Measurements from ENCODE around the gene EXTL1.

Gene EXTL1

GRCh38 chr1:26064553-26064952 lies 43.0 kb downstream of the EXTL1 start:
- in situ Hi-C loops (cut with MboI; ENCODE audit: low sequenced_read_pairs) = no loop called here

- in situ Hi-C loops (cut with MboI; ENCODE audit: low sequenced_read_pairs) = no loop called here
Measured at GRCh38 chr1:26066160-26066559, 44.6 kb downstream of the EXTL1 start.

- in situ Hi-C loops (cut with MboI; ENCODE audit: low sequenced_read_pairs) = no loop called here
Measured at GRCh38 chr1:26066857-26067256, 45.3 kb downstream of the EXTL1 start.

- in situ Hi-C loops (cut with MboI; ENCODE audit: low sequenced_read_pairs) = no loop called here
Measured at GRCh38 chr1:26067432-26067911, 45.9 kb downstream of the EXTL1 start, which contains the start of gene TRIM63. TSS of gene TRIM63 (minus strand) at chr1:26067630. CDS start at chr1:26067494, 136 bp downstream.

GRCh38 chr1:26069941-26070295 lies 48.3 kb downstream of the EXTL1 start:
- in situ Hi-C loops (cut with MboI; ENCODE audit: low sequenced_read_pairs) = no loop called here

- in situ Hi-C loops (cut with MboI; ENCODE audit: low sequenced_read_pairs) = no loop called here
Measured at GRCh38 chr1:26070296-26070962, 48.9 kb downstream of the EXTL1 start.

- in situ Hi-C loops (cut with MboI; ENCODE audit: low sequenced_read_pairs) = no loop called here
Measured at GRCh38 chr1:26070963-26071342, 49.4 kb downstream of the EXTL1 start.

GRCh38 chr1:26072305-26072704 lies 50.7 kb downstream of the EXTL1 start:
- in situ Hi-C loops (cut with MboI; ENCODE audit: low sequenced_read_pairs) = no loop called here

GRCh38 chr1:26075421-26076144 lies 54.0 kb downstream of the EXTL1 start:
- in situ Hi-C loops (cut with MboI; ENCODE audit: low sequenced_read_pairs) = no loop called here

GRCh38 chr1:26077524-26077923 lies 55.9 kb downstream of the EXTL1 start:
- in situ Hi-C loops (cut with MboI; ENCODE audit: low sequenced_read_pairs) = no loop called here

- in situ Hi-C loops (cut with MboI; ENCODE audit: low sequenced_read_pairs) = no loop called here
Measured at GRCh38 chr1:26078286-26079177, 57.0 kb downstream of the EXTL1 start.

- in situ Hi-C loops (cut with MboI; ENCODE audit: low sequenced_read_pairs) = no loop called here
Measured at GRCh38 chr1:26079178-26079563, 57.6 kb downstream of the EXTL1 start.

GRCh38 chr1:26079960-26080814 lies 58.6 kb downstream of the EXTL1 start:
- in situ Hi-C loops (cut with MboI; ENCODE audit: low sequenced_read_pairs) = no loop called here

- in situ Hi-C loops (cut with MboI; ENCODE audit: low sequenced_read_pairs) = no loop called here
Measured at GRCh38 chr1:26081267-26082019, 59.9 kb downstream of the EXTL1 start.

GRCh38 chr1:26082020-26082350 lies 60.4 kb downstream of the EXTL1 start:
- in situ Hi-C loops (cut with MboI; ENCODE audit: low sequenced_read_pairs) = no loop called here

GRCh38 chr1:26083208-26083607 lies 61.6 kb downstream of the EXTL1 start:
- in situ Hi-C loops (cut with MboI; ENCODE audit: low sequenced_read_pairs) = no loop called here

- in situ Hi-C loops (cut with MboI; ENCODE audit: low sequenced_read_pairs) = no loop called here
Measured at GRCh38 chr1:26084091-26084561, 62.6 kb downstream of the EXTL1 start.

- in situ Hi-C loops (cut with MboI; ENCODE audit: low sequenced_read_pairs) = no loop called here
Measured at GRCh38 chr1:26084844-26085243, 63.3 kb downstream of the EXTL1 start.

Measured in HL-60/S4 treated with retinoic acid at 250 ng/mL for 4 days and 3 days (cell line).